Stimulated activated naive CD8-positive, alpha-beta T cell treated with anti-CD3 and anti-CD28 coated beads, Interleukin-15, amount 100 ng/mL, for 72 hours (primary cell): Measurements from ENCODE around the gene PLEKHG4B.
A peak's percentile ranks its signal among the peaks of the same experiment; 100 is the strongest.
"Not testable (repeated sequence)": the region's sequence is repeated elsewhere in the genome, so short reads cannot be mapped to it uniquely, and the experiment has no call there.

ENCODE experiments used
- ATAC-seq: fragments of 150-1000 bp; cut with Tn5 transposase; 2 replicates; pipeline ENCODE4 v1.10.0; 2021; ENCODE audit warnings: mild to moderate bottlenecking, moderate library complexity
- DNase-seq, 2 donors: peaks; one replicate each; pipeline ENCODE4 v3.0.0; 2021 to 2022
- H3K27ac Mint-ChIP-seq, 2 donors: one replicate each; pipeline ENCODE4 v1.8.0; 2022; ENCODE audit warnings: mild to moderate bottlenecking in 2 of 2, mixed read lengths in 2 of 2, moderate library complexity in 2 of 2
- H3K27me3 Mint-ChIP-seq: one replicate; pipeline ENCODE4 v1.8.0; 2022; ENCODE audit warnings: mixed read lengths
- H3K4me1 Mint-ChIP-seq: one replicate; pipeline ENCODE4 v1.8.0; 2022; ENCODE audit warnings: mild to moderate bottlenecking, mixed read lengths
- H3K4me3 Mint-ChIP-seq, 2 donors: one replicate each; pipeline ENCODE4 v1.8.0; 2022; ENCODE audit warnings: mild to moderate bottlenecking in 2 of 2, mixed read lengths in 2 of 2, moderate library complexity in 1 of 2
- H3K9me3 Mint-ChIP-seq, 2 donors: one replicate each; pipeline ENCODE4 v1.8.0; 2022; ENCODE audit warnings: mixed read lengths in 2 of 2

PLEKHG4B gene

GRCh38 chr5:207599-207998, 115.6 kb downstream of the PLEKHG4B start:
- H3K9me3 Mint-ChIP-seq = no peaks in the 10 kb centered on the region
- peaks cover 25% of the 10 kb centered on the region for H3K4me1 Mint-ChIP-seq
- no peaks in the 10 kb centered on the region for H3K27me3 Mint-ChIP-seq
- ATAC-seq = no peak
- H3K27ac Mint-ChIP-seq = peak overlapping the region in 1 of 2 donors; percentile 51
- DNase-seq = no peak
- no peak overlapping the region for H3K4me3 Mint-ChIP-seq

GRCh38 chr5:208449-209114, 116.6 kb downstream of the PLEKHG4B start:
- H3K27ac Mint-ChIP-seq = peak overlapping the region in 1 of 2 donors; percentile 86
- DNase-seq = no peak

GRCh38 chr5:213803-214395, 121.9 kb downstream of the PLEKHG4B start:
- peak overlapping the region; percentile 48 to 77 for H3K27ac Mint-ChIP-seq
- H3K4me1 Mint-ChIP-seq = peaks cover 54% of the 10 kb centered on the region
- ATAC-seq (no peak), DNase-seq (no peak)
- H3K9me3 Mint-ChIP-seq = no peaks in the 10 kb centered on the region
- no peaks in the 10 kb centered on the region for H3K27me3 Mint-ChIP-seq
- peak overlapping the region; percentile 14 to 58 for H3K4me3 Mint-ChIP-seq

More at GRCh38 chr5:208449-209114, 116.6 kb downstream of the PLEKHG4B start:
- H3K4me1 Mint-ChIP-seq = peaks cover 28% of the 10 kb centered on the region
- no peak for ATAC-seq
- H3K4me3 Mint-ChIP-seq = no peak overlapping the region
- H3K9me3 Mint-ChIP-seq = no peaks in the 10 kb centered on the region
- H3K27me3 Mint-ChIP-seq = no peaks in the 10 kb centered on the region

- not testable (repeated sequence) for DNase-seq, H3K9me3 Mint-ChIP-seq, H3K27me3 Mint-ChIP-seq
- H3K27ac Mint-ChIP-seq = peak overlapping the region; percentile 83 to 85
- peak; percentile 40 for ATAC-seq
- peak overlapping the region; percentile 64 to 65 for H3K4me3 Mint-ChIP-seq
- H3K4me1 Mint-ChIP-seq = peaks cover 46% of the 10 kb centered on the region
Observed at GRCh38 chr5:215256-215655, 123.3 kb downstream of the PLEKHG4B start.

GRCh38 chr5:216076-216475, 124.1 kb downstream of the PLEKHG4B start:
- H3K27me3 Mint-ChIP-seq, H3K9me3 Mint-ChIP-seq, DNase-seq, ATAC-seq: not testable (repeated sequence)
- peak overlapping the region; percentile 44 to 80 for H3K27ac Mint-ChIP-seq
- H3K4me1 Mint-ChIP-seq = peaks cover 50% of the 10 kb centered on the region
- peak overlapping the region; percentile 65 to 72 for H3K4me3 Mint-ChIP-seq

GRCh38 chr5:217494-218456, 125.8 kb downstream of the PLEKHG4B start, which contains the start of the genes CCDC127 and SDHA:
Gene CCDC127, minus strand, starts transcription at chr5:218153. Its CDS starts 1,304 bp downstream, at chr5:216849.
Gene SDHA, plus strand, starts transcription at chr5:218320. Its CDS starts 36 bp downstream, at chr5:218356.
- not testable (repeated sequence) for H3K27me3 Mint-ChIP-seq, H3K9me3 Mint-ChIP-seq
- DNase-seq = peak; percentile 98 to 99
- H3K27ac Mint-ChIP-seq = peak within 1 kb of the TSS; percentile 95 to 96
- H3K4me3 Mint-ChIP-seq = peak within 1 kb of the TSS; percentile 97
- peaks cover 67% of the 10 kb centered on the region for H3K4me1 Mint-ChIP-seq
- peak; percentile 90 for ATAC-seq

GRCh38 chr5:218457-219291, 126.7 kb downstream of the PLEKHG4B start:
- Mint-ChIP-seq H3K9me3 (no peaks in the 10 kb centered on the region), H3K27ac (peak overlapping the region; percentile 81 to 95), H3K4me3 (peak overlapping the region; percentile 97), H3K27me3 (no peaks in the 10 kb centered on the region), H3K4me1 (peaks cover 71% of the 10 kb centered on the region)
- ATAC-seq (peak; percentile 41), DNase-seq (peak; percentile 18 to 19)

- Mint-ChIP-seq H3K9me3 (no peaks in the 10 kb centered on the region), H3K27ac (peak overlapping the region; percentile 81 to 95), H3K4me1 (peaks cover 66% of the 10 kb centered on the region), H3K4me3 (peak overlapping the region; percentile 97), H3K27me3 (no peaks in the 10 kb centered on the region)
- peak; percentile 36 for ATAC-seq
- peak; percentile 20 to 24 for DNase-seq
Observed at GRCh38 chr5:219460-219863, 127.5 kb downstream of the PLEKHG4B start.

GRCh38 chr5:219991-220390, 128.0 kb downstream of the PLEKHG4B start:
- ATAC-seq (no peak), DNase-seq (no peak)
- H3K4me1 Mint-ChIP-seq = peaks cover 66% of the 10 kb centered on the region
- peak overlapping the region; percentile 81 to 95 for H3K27ac Mint-ChIP-seq
- peak overlapping the region; percentile 97 for H3K4me3 Mint-ChIP-seq
- H3K27me3 Mint-ChIP-seq = no peaks in the 10 kb centered on the region
- no peaks in the 10 kb centered on the region for H3K9me3 Mint-ChIP-seq

- peak overlapping the region in 1 of 2 donors; percentile 60 for H3K27ac Mint-ChIP-seq
- not testable (repeated sequence) for DNase-seq, H3K27me3 Mint-ChIP-seq, H3K9me3 Mint-ChIP-seq, ATAC-seq
- H3K4me3 Mint-ChIP-seq = peak overlapping the region; percentile 31 to 60
- peaks cover 46% of the 10 kb centered on the region for H3K4me1 Mint-ChIP-seq
Observed at GRCh38 chr5:222951-223715, 131.2 kb downstream of the PLEKHG4B start.

- Mint-ChIP-seq H3K4me3 (no peak overlapping the region), H3K9me3 (no peaks in the 10 kb centered on the region), H3K27me3 (no peaks in the 10 kb centered on the region), H3K27ac (no peak overlapping the region), H3K4me1 (peaks cover 46% of the 10 kb centered on the region)
- DNase-seq (no peak), ATAC-seq (no peak)
Observed at GRCh38 chr5:223791-224190, 131.8 kb downstream of the PLEKHG4B start.

- Mint-ChIP-seq H3K4me3 (no peak overlapping the region), H3K4me1 (peaks cover 44% of the 10 kb centered on the region), H3K27me3 (no peaks in the 10 kb centered on the region), H3K9me3 (no peaks in the 10 kb centered on the region), H3K27ac (no peak overlapping the region)
- DNase-seq (no peak), ATAC-seq (no peak)
Observed at GRCh38 chr5:225334-225733, 133.4 kb downstream of the PLEKHG4B start.

- ATAC-seq, DNase-seq, H3K4me3 Mint-ChIP-seq, H3K9me3 Mint-ChIP-seq, H3K27me3 Mint-ChIP-seq: not testable (repeated sequence)
- peaks cover 24% of the 10 kb centered on the region for H3K4me1 Mint-ChIP-seq
- H3K27ac Mint-ChIP-seq = peak overlapping the region in 1 of 2 donors; percentile 7
Observed at GRCh38 chr5:227375-227774, 135.4 kb downstream of the PLEKHG4B start.

GRCh38 chr5:228886-229285, 136.9 kb downstream of the PLEKHG4B start:
- ATAC-seq = no peak

More at GRCh38 chr5:228886-229285, 136.9 kb downstream of the PLEKHG4B start:
- H3K4me3 Mint-ChIP-seq = no peak overlapping the region
- no peak overlapping the region for H3K27ac Mint-ChIP-seq
- peaks cover 11% of the 10 kb centered on the region for H3K4me1 Mint-ChIP-seq
- DNase-seq = no peak
- H3K9me3 Mint-ChIP-seq = no peaks in the 10 kb centered on the region
- H3K27me3 Mint-ChIP-seq = no peaks in the 10 kb centered on the region
